ENCODE results near the gene AQP12B. TPM values are rescaled to one million over a fixed set of nuclear protein-coding genes. Genes with fewer than 3 reads are reported as not detected.

Gene AQP12B
- total RNA-seq, 2 donors from 2014 or later: not detected

DNA sequence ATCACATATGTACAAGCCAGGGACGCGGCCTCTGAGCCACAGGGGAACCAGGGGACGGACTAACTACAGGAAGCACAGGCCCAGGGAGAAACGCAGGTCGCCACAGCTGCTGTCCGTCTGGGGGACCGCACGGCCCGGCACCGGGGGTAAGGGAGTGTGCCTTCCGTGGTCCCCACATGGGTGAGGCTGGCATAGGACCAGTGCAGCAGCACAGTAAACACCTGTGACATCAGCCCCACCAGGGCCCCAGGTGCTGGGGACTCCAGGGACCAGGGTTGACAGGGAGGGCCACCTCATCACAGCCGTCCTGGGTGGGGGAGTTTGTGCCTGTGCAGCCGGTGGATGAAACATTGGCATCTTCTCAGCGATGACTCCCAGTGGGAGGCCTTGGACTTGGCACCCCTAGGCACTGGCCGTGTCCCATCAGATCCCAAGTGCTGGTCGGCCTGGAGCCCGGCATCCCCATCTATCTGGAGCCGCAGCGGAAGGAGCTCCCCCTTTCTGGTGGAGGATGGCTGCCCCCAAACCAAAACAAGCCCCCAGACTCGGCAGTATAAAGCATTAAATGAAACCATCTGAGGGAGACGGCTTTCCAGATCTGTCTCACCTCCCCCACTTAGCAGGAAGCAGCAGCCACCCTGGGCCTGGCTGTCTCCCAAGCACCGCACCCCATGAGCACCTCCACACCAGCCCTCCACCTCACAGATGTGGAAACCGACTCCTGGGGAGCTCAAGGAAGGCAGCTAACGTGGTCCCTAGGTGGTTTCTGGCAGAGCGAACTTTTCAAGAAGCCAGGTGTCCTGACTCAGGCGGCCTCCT is 31.5 kb upstream of the AQP12B start:
- DNase-seq (ENCODE audit: low spot score) (no peak), ATAC-seq (ENCODE audit: insufficient number of reproducible peaks, low FRiP score, low read depth) (no peak)
- Histone ChIP-seq H3K27me3 (replicated peaks; ENCODE audit: insufficient read depth) (no peaks in the 10 kb centered on the region), H3K4me3 (no peak overlapping the region), H3K27ac (no peak overlapping the region), H3K9me3 (no peaks in the 10 kb centered on the region), H3K4me1 (ENCODE audit: control insufficient read depth in 1 of 2, low read depth in 2 of 2) (no peaks in the 10 kb centered on the region), H3K36me3 (no peaks in the 10 kb centered on the region)
- no peak for TF ChIP-seq CTCF (IDR thresholded peaks at IDR 0.05)

GRCh38 chr2:240713071-240713927 is 30.6 kb upstream of the AQP12B start:
- Histone ChIP-seq H3K9me3 (no peaks in the 10 kb centered on the region), H3K36me3 (no peaks in the 10 kb centered on the region), H3K4me1 (ENCODE audit: control insufficient read depth in 1 of 2, low read depth in 2 of 2) (no peaks in the 10 kb centered on the region), H3K4me3 (no peak overlapping the region), H3K27me3 (replicated peaks; ENCODE audit: insufficient read depth) (no peaks in the 10 kb centered on the region), H3K27ac (no peak overlapping the region)
- no peak for DNase-seq (ENCODE audit: low spot score)
- no peak for TF ChIP-seq CTCF (IDR thresholded peaks at IDR 0.05)
- ATAC-seq (ENCODE audit: insufficient number of reproducible peaks, low FRiP score, low read depth): no peak

DNA sequence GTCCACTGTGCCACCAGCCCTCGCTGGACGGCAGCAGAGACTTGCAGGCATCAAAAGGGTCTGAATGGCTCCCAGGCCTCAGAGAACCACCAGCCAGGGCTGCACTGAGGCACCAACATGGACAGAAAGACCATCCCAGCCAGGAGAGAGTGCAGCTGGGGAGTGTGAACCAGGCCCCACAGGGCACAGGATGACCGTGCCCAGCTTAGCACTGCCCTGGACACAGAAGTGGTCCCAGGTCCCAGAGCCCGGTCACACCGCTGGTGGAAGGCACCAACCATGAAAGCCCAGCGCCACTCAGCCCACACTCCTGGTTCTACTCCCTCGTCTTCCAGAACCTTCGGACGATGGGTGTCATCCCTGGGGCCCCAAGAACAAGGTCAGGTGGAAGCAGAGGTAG is 29.4 kb upstream of the AQP12B start:
- no peak for TF ChIP-seq CTCF (IDR thresholded peaks at IDR 0.05)
- H3K27me3 ChIP-seq (replicated peaks; ENCODE audit: insufficient read depth): no peaks in the 10 kb centered on the region
- H3K4me3 ChIP-seq: no peak overlapping the region
- no peaks in the 10 kb centered on the region for H3K36me3 ChIP-seq
- no peaks in the 10 kb centered on the region for H3K9me3 ChIP-seq
- no peak for ATAC-seq (ENCODE audit: insufficient number of reproducible peaks, low FRiP score, low read depth)
- DNase-seq (ENCODE audit: low spot score): no peak
- H3K27ac ChIP-seq: no peak overlapping the region
- no peaks in the 10 kb centered on the region for H3K4me1 ChIP-seq (ENCODE audit: control insufficient read depth in 1 of 2, low read depth in 2 of 2)

- TF ChIP-seq CTCF (IDR thresholded peaks at IDR 0.05): no peak
- no peak for ATAC-seq (ENCODE audit: insufficient number of reproducible peaks, low FRiP score, low read depth)
- no peaks in the 10 kb centered on the region for H3K27me3 ChIP-seq (replicated peaks; ENCODE audit: insufficient read depth)
- no peak overlapping the region for H3K27ac ChIP-seq
- no peak overlapping the region for H3K4me3 ChIP-seq
- H3K4me1 ChIP-seq (ENCODE audit: control insufficient read depth in 1 of 2, low read depth in 2 of 2): no peaks in the 10 kb centered on the region
- no peaks in the 10 kb centered on the region for H3K36me3 ChIP-seq
- no peak for DNase-seq (ENCODE audit: low spot score)
- no peaks in the 10 kb centered on the region for H3K9me3 ChIP-seq
These were observed 29.0 kb upstream of the AQP12B start for GRCh38 chr2:240711701-240712100.

- no peaks in the 10 kb centered on the region for H3K36me3 ChIP-seq
- ATAC-seq (ENCODE audit: insufficient number of reproducible peaks, low FRiP score, low read depth): no peak
- no peak for TF ChIP-seq CTCF (IDR thresholded peaks at IDR 0.05)
- no peaks in the 10 kb centered on the region for H3K27me3 ChIP-seq (replicated peaks; ENCODE audit: insufficient read depth)
- no peak for DNase-seq (ENCODE audit: low spot score)
- no peaks in the 10 kb centered on the region for H3K9me3 ChIP-seq
- H3K4me1 ChIP-seq (ENCODE audit: control insufficient read depth in 1 of 2, low read depth in 2 of 2): no peaks in the 10 kb centered on the region
- no peak overlapping the region for H3K4me3 ChIP-seq
- H3K27ac ChIP-seq: no peak overlapping the region
These were observed 28.6 kb upstream of the AQP12B start for GRCh38 chr2:240711296-240711695.

All from thoracic aorta (tissue), 2 donors.